GM18873 (cell line): ENCODE results near the gene PDCL3.

Experiments
- ATAC-seq: cut with Tn5 transposase; IDR thresholded peaks from one replicate; pipeline ENCODE4 v1.9.1; 2021; ENCODE audit warnings: mild to moderate bottlenecking, moderate library complexity, moderate number of reproducible peaks; ENCODE audit not compliant: unreplicated experiment, low FRiP score

PDCL3 gene

GRCh38 chr2:100562613-100563406 lies at the start of gene PDCL3:
Gene PDCL3, plus strand, starts transcription at chr2:100562993. Its CDS starts 75 bp downstream, at chr2:100563068.
- ATAC-seq, result peak; percentile 97

GRCh38 chr2:100513650-100514049 lies 49.1 kb upstream of the PDCL3 start:
- ATAC-seq, result no peak

GRCh38 chr2:100517556-100517955 lies 45.2 kb upstream of the PDCL3 start:
- ATAC-seq, result no peak

- no peak for ATAC-seq
Observed at GRCh38 chr2:100518801-100519200, 44.0 kb upstream of the PDCL3 start.

GRCh38 chr2:100520224-100520623 lies 42.6 kb upstream of the PDCL3 start:
- no peak for ATAC-seq

- no peak for ATAC-seq
Observed at GRCh38 chr2:100522430-100522829, 40.4 kb upstream of the PDCL3 start.

GRCh38 chr2:100524331-100524730 lies 38.5 kb upstream of the PDCL3 start:
- no peak for ATAC-seq

GRCh38 chr2:100526868-100527267 lies 35.9 kb upstream of the PDCL3 start:
- no peak for ATAC-seq

- ATAC-seq, result no peak
Observed at GRCh38 chr2:100527440-100528015, 35.3 kb upstream of the PDCL3 start.

GRCh38 chr2:100529176-100529575 lies 33.6 kb upstream of the PDCL3 start:
- no peak for ATAC-seq

- no peak for ATAC-seq
Observed at GRCh38 chr2:100529900-100530299, 32.9 kb upstream of the PDCL3 start.

- no peak for ATAC-seq
Observed at GRCh38 chr2:100535855-100536254, 26.9 kb upstream of the PDCL3 start.

GRCh38 chr2:100537918-100538317 lies 24.9 kb upstream of the PDCL3 start:
- ATAC-seq, result no peak

GRCh38 chr2:100539221-100539620 lies 23.6 kb upstream of the PDCL3 start:
- ATAC-seq, result no peak

GRCh38 chr2:100541404-100541803 lies 21.4 kb upstream of the PDCL3 start:
- no peak for ATAC-seq

GRCh38 chr2:100542418-100542817 lies 20.4 kb upstream of the PDCL3 start:
- no peak for ATAC-seq

GRCh38 chr2:100544911-100545596 lies 17.7 kb upstream of the PDCL3 start:
- no peak for ATAC-seq

GRCh38 chr2:100546469-100546868 lies 16.3 kb upstream of the PDCL3 start:
- ATAC-seq, result no peak

GRCh38 chr2:100548771-100549170 lies 14.0 kb upstream of the PDCL3 start:
- ATAC-seq, result no peak

GRCh38 chr2:100551303-100551702 lies 11.5 kb upstream of the PDCL3 start:
- ATAC-seq, result no peak

GRCh38 chr2:100554798-100555407 lies 7.9 kb upstream of the PDCL3 start:
- ATAC-seq, result no peak
